ENCODE data around the gene RTN4.

DNA sequence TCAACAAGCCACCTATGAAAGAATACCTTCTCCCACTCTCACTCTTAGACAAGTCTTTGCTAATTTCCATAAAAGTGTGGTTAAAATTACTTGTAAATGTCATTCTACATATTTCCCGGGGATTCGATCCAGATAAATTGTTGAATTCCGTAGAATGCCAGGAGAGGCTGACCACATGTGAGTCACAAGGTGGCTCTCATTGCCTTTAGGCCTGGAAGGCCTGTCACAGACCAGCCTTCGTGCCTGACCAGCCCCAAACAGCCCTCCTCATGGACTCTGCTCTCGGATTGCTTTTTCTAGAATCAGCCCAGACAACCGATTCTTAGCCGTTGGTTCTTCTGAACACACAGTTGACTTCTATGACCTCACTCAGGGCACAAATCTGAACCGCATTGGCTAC lies 86.0 kb downstream of the RTN4 start:
- TF ChIP-seq CTCF (conservative IDR thresholded peaks at IDR 0.05; ENCODE audit: low read depth in 2 of 2) = no peak
- no peak for TF ChIP-seq REST (IDR thresholded peaks at IDR 0.05; ENCODE audit: unreplicated experiment)
- TF ChIP-seq POLR2AphosphoS5 (IDR thresholded peaks at IDR 0.05; ENCODE audit: low read depth) = no peak
- TF ChIP-seq EZH2 (IDR thresholded peaks at IDR 0.05; ENCODE audit: low read depth, unreplicated experiment) = no peak
- no peak for TF ChIP-seq STAT1 (IDR thresholded peaks at IDR 0.05; ENCODE audit: unreplicated experiment)
- TF ChIP-seq NANOG (IDR thresholded peaks at IDR 0.05; ENCODE audit: borderline replicate concordance) = no peak
- no peak for TF ChIP-seq EZH2phosphoT487 (IDR thresholded peaks at IDR 0.05; ENCODE audit: unreplicated experiment)
- TF ChIP-seq CREB1 (CRISPR knock-in tag; IDR thresholded peaks at IDR 0.05; ENCODE audit: low read depth) = no peak
- TF ChIP-seq ETS1 (IDR thresholded peaks at IDR 0.05) = no peak
- no peak for TF ChIP-seq JUNB (IDR thresholded peaks at IDR 0.05; ENCODE audit: unreplicated experiment)
- TF ChIP-seq ZNF331 (CRISPR knock-in tag; IDR thresholded peaks at IDR 0.05; ENCODE audit: low read depth) = no peak
- no peak for TF ChIP-seq ZNF114 (CRISPR knock-in tag; IDR thresholded peaks at IDR 0.05)
- TF ChIP-seq ZNF462 (CRISPR knock-in tag; IDR thresholded peaks at IDR 0.05) = no peak

Measured in GM23338 (cell line).